Spleen (tissue), 11 donors: Measurements from ENCODE around the gene USP34. TPM values are rescaled to one million over a fixed set of nuclear protein-coding genes. Genes with fewer than 3 reads are reported as not detected.
A peak's percentile ranks its signal among the peaks of the same experiment; 100 is the strongest.

Experiments
- DNase-seq: peaks from one replicate; pipeline ENCODE4 v3.0.0-alpha.2; 2020
- H3K27ac ChIP-seq, 8 donors: fragments of 200-600 bp; sonication (generic) in 7 of 8; 1 replicate in 4 of 8; 2 replicates in 4 of 8; pipeline versions ENCODE4 v1.5.0 to v1.8.0; 2016 to 2021; ENCODE audit warnings: inconsistent platforms in 4 of 8, mild to moderate bottlenecking in 4 of 8, moderate library complexity in 1 of 8
- H3K27me3 ChIP-seq, 7 donors: fragments of 200-600 bp; sonication (generic) in 6 of 7; replicated peaks in 1 of 7; 1 replicate in 4 of 7; 2 replicates in 3 of 7; pipeline versions ENCODE4 v1.5.0 to v1.8.0; 2016 to 2021; ENCODE audit warnings: inconsistent platforms in 3 of 7, mild to moderate bottlenecking in 1 of 7
- H3K36me3 ChIP-seq, 6 donors: fragments of 200-600 bp; sonication (generic) in 5 of 6; 1 replicate in 4 of 6; 2 replicates in 2 of 6; pipeline versions ENCODE4 v1.5.0 to v1.8.0; 2016 to 2021; ENCODE audit warnings: inconsistent platforms in 2 of 6
- H3K4me1 ChIP-seq, 6 donors: fragments of 200-600 bp; sonication (generic) in 5 of 6; 1 replicate in 3 of 6; 2 replicates in 3 of 6; pipeline versions ENCODE4 v1.5.0 to v1.8.0; 2016 to 2021; ENCODE audit warnings: inconsistent platforms in 3 of 6
- H3K4me3 ChIP-seq, 8 donors: fragments of 200-600 bp; sonication (generic) in 7 of 8; 1 replicate in 4 of 8; 2 replicates in 4 of 8; pipeline versions ENCODE4 v1.5.0 to v1.8.0; 2016 to 2021; ENCODE audit warnings: inconsistent platforms in 4 of 8, mild to moderate bottlenecking in 4 of 8, moderate library complexity in 2 of 8
- H3K9me3 ChIP-seq, 8 donors: fragments of 200-600 bp; sonication (generic) in 7 of 8; 1 replicate in 4 of 8; 2 replicates in 4 of 8; pipeline versions ENCODE4 v1.5.0 to v1.8.0; 2016 to 2021; ENCODE audit warnings: inconsistent platforms in 4 of 8
- POLR2A ChIP-seq, 3 donors: fragments of 450-650 bp; IDR thresholded peaks; one replicate each; pipeline ENCODE4 v1.5.1; 2017; ENCODE audit warnings: antibody characterized with exemption in 3 of 3, mild to moderate bottlenecking in 1 of 3
- POLR2AphosphoS5 ChIP-seq, 3 donors: sonication (generic); formaldehyde crosslinking; IDR thresholded peaks; one replicate each; pipeline ENCODE4 v1.5.1; 2017; ENCODE audit warnings: antibody characterized with exemption in 3 of 3
- WGBS, 5 donors: extraction: QIAGEN DNeasy Blood & Tissue Kit in 3 of 5; methylation state at CpG; one replicate each; pipeline versions ENCODE4 v1.1.5 to v1.1.7; 2013 to 2018; 5-methylcytosine and 5-hydroxymethylcytosine counted together
- intact Hi-C: fragments of 100-400 bp; cut with DNase I; formaldehyde crosslinking; loops from one replicate; pipeline ENCODE4 v1.15.0; 2023; ENCODE audit warnings: low total_unique reads
- polyA plus RNA-seq, 3 donors: library from polyadenylated mRNA; stranded (reverse); fragments of 200-250 nt; gene quantifications; one replicate each; pipeline ENCODE4 v1.2.1, GENCODE V29; 2013
- total RNA-seq, 7 donors: library from RNA; depleted of rRNA in 3 of 7; stranded (reverse); fragments of >200 nt in 3 of 7; fragmentation: NEBNext Ultra II Directional in 4 of 7; extraction: Animal tissue kit (Norgen Biotek cat#: 25700) in 4 of 7; gene quantifications; one replicate each; pipeline versions ENCODE4 v1.1.0 to v1.2.1, GENCODE V29; 2016 to 2021
- TF ChIP-seq, protein P1 (sequence below), 11 experiments: fragments of 200-600 bp in 7 of 11; fragments of 450-650 bp in 4 of 11; sonication (generic) in 4 of 11; IDR thresholded peaks in 8 of 11; conservative IDR thresholded peaks in 3 of 11; 1 replicate in 7 of 11; 2 replicates in 4 of 11; pipeline versions ENCODE4 v1.4.0 to v1.8.0; 2016 to 2021; ENCODE audit warnings: antibody characterized with exemption in 11 of 11, inconsistent platforms in 4 of 11, mild to moderate bottlenecking in 1 of 11
- donor health status: healthy with polysubstance abuse.
- donor health status: DM: no; HTN: no; CAD: no; lungs with moderate emphysema.
- donor health status: DM: no; HTN: no; CAD: no.
- donor health status: Bipolar disorder and iron deficiency.
- donor health status: healthy.
- donor health status: DM: no; HTN: no; CAD: no.
- donor health status: DM: yes; HTN: yes; CAD: no.

The USP34 gene
- total and polyA plus RNA-seq, 10 donors: 52.1 to 222 (median 142) TPM

- H3K4me3 ChIP-seq: no peak overlapping the region
- DNase-seq: no peak
- no peak overlapping the region for H3K27ac ChIP-seq
- no peaks in the 10 kb centered on the region for H3K9me3 ChIP-seq
- H3K36me3 ChIP-seq: peaks cover 0 to 12% (median 4%) of the 10 kb centered on the region in 6 donors
- 90 to 96% (median 93%) methylated on average over 8 of the region's 8 CpGs for WGBS, 5 donors
- H3K27me3 ChIP-seq: no peaks in the 10 kb centered on the region
- H3K4me1 ChIP-seq: peaks cover 15 to 33% (median 30%) of the 10 kb centered on the region in 6 donors
- no peak for TF ChIP-seq POLR2AphosphoS5 (IDR thresholded peaks at IDR 0.05)
- no peak for TF ChIP-seq POLR2A (IDR thresholded peaks at IDR 0.05)
- TF ChIP-seq, protein P1, sequence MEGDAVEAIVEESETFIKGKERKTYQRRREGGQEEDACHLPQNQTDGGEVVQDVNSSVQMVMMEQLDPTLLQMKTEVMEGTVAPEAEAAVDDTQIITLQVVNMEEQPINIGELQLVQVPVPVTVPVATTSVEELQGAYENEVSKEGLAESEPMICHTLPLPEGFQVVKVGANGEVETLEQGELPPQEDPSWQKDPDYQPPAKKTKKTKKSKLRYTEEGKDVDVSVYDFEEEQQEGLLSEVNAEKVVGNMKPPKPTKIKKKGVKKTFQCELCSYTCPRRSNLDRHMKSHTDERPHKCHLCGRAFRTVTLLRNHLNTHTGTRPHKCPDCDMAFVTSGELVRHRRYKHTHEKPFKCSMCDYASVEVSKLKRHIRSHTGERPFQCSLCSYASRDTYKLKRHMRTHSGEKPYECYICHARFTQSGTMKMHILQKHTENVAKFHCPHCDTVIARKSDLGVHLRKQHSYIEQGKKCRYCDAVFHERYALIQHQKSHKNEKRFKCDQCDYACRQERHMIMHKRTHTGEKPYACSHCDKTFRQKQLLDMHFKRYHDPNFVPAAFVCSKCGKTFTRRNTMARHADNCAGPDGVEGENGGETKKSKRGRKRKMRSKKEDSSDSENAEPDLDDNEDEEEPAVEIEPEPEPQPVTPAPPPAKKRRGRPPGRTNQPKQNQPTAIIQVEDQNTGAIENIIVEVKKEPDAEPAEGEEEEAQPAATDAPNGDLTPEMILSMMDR (IDR thresholded peaks at IDR 0.05 in 8 of 11, conservative IDR thresholded peaks at IDR 0.05 in 3 of 11): no peak
- intact Hi-C loops: no loop called here
These were observed 295.9 kb downstream of the USP34 start for GRCh38 chr2:61175036-61175435.

GRCh38 chr2:61173116-61173515, 297.8 kb downstream of the USP34 start:
- TF ChIP-seq, protein P1 (IDR thresholded peaks at IDR 0.05 in 8 of 11, conservative IDR thresholded peaks at IDR 0.05 in 3 of 11): no peak
- TF ChIP-seq POLR2A (IDR thresholded peaks at IDR 0.05): no peak
- TF ChIP-seq POLR2AphosphoS5 (IDR thresholded peaks at IDR 0.05): no peak
- intact Hi-C loops: no loop called here

GRCh38 chr2:61172671-61173070, 298.2 kb downstream of the USP34 start:
- no peak overlapping the region for H3K4me3 ChIP-seq
- DNase-seq: no peak
- peaks cover 0 to 9% (median 7%) of the 10 kb centered on the region in 6 donors for H3K4me1 ChIP-seq
- H3K36me3 ChIP-seq: peaks cover 0 to under 1% (median 0%) of the 10 kb centered on the region in 6 donors
- no peaks in the 10 kb centered on the region for H3K9me3 ChIP-seq
- no peaks in the 10 kb centered on the region for H3K27me3 ChIP-seq
- intact Hi-C loops: no loop called here
- WGBS, 5 donors: 71 to 95% (median 82%) methylated on average over 1 of the region's 1 CpG
- peak overlapping the region in 2 of 8 donors; percentile 23 to 27 for H3K27ac ChIP-seq
- TF ChIP-seq POLR2AphosphoS5 (IDR thresholded peaks at IDR 0.05): no peak
- no peak for TF ChIP-seq POLR2A (IDR thresholded peaks at IDR 0.05)
- TF ChIP-seq, protein P1 (IDR thresholded peaks at IDR 0.05 in 8 of 11, conservative IDR thresholded peaks at IDR 0.05 in 3 of 11): no peak

More at GRCh38 chr2:61173116-61173515, 297.8 kb downstream of the USP34 start:
- Histone ChIP-seq H3K4me3 (no peak overlapping the region), H3K36me3 (no peaks in the 10 kb centered on the region), H3K27ac (peak overlapping the region in 2 of 8 donors; percentile 23 to 27), H3K27me3 (no peaks in the 10 kb centered on the region), H3K9me3 (no peaks in the 10 kb centered on the region), H3K4me1 (peaks cover 0 to 14% (median 11%) of the 10 kb centered on the region in 6 donors)
- DNase-seq: no peak
- 65 to 88% (median 86%) methylated on average over 4 of the region's 4 CpGs for WGBS, 5 donors

DNA sequence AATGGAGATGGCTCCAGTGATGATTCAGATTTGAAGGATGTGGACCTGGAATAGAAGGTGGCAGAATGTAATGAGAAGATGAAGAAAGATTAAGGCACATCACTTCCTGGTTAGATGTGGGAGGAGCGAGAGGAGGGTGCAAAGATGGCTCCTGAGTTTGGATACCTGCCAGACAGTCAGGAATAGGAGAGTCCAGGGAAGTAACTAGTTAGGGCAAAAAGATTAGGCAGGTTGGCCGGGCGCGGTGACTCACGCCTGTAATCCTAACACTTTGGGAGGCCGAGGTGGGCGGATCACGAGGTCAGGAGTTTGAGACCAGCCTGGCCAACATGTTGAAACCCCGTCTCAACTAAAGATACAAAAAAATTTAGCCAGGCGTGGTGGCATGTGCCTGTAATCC, 303.3 kb downstream of the USP34 start:
- no peak for DNase-seq
- Histone ChIP-seq H3K27me3 (no peaks in the 10 kb centered on the region), H3K36me3 (peaks cover 7 to 51% (median 33%) of the 10 kb centered on the region in 6 donors), H3K4me1 (no peaks in the 10 kb centered on the region), H3K27ac (no peak overlapping the region), H3K9me3 (no peaks in the 10 kb centered on the region), H3K4me3 (no peak overlapping the region)
- TF ChIP-seq, protein P1 (IDR thresholded peaks at IDR 0.05 in 8 of 11, conservative IDR thresholded peaks at IDR 0.05 in 3 of 11): no peak
- no peak for TF ChIP-seq POLR2AphosphoS5 (IDR thresholded peaks at IDR 0.05)
- TF ChIP-seq POLR2A (IDR thresholded peaks at IDR 0.05): no peak
- 93 to 98% (median 96%) methylated on average over 10 of the region's 10 CpGs for WGBS, 5 donors
- intact Hi-C loops: no loop called here
